GM23248 (cell line): ENCODE measurements around the gene FARP1. TPM values are rescaled to one million over a fixed set of nuclear protein-coding genes. Genes with fewer than 3 reads are reported as not detected.

ENCODE experiments used
- DNase-seq: peaks from one replicate; pipeline ENCODE4 v3.0.0-alpha.2; 2015
- H2AFZ ChIP-seq: fragments of 200-600 bp; sonication (generic); 2 replicates; pipeline ENCODE4 v1.6.1; 2016; ENCODE audit warnings: antibody characterized with exemption
- H3F3A ChIP-seq: fragments of 200-600 bp; sonication (generic); 2 replicates; pipeline ENCODE4 v1.6.1; 2016; ENCODE audit warnings: mild to moderate bottlenecking, antibody characterized with exemption, mixed run types; ENCODE audit not compliant: insufficient read depth
- H3K27ac ChIP-seq: fragments of 200-600 bp; sonication (generic); 2 replicates; pipeline ENCODE4 v1.5.1; 2016; ENCODE audit warnings: mild to moderate bottlenecking
- H3K27me3 ChIP-seq: fragments of 200-600 bp; sonication (generic); replicated peaks from 2 replicates; pipeline ENCODE4 v1.6.1; 2016; ENCODE audit warnings: mild to moderate bottlenecking; ENCODE audit not compliant: insufficient read depth
- H3K36me3 ChIP-seq: fragments of 200-600 bp; sonication (generic); 2 replicates; pipeline ENCODE4 v1.6.1; 2016; ENCODE audit warnings: low read depth, mild to moderate bottlenecking
- H3K4me1 ChIP-seq: fragments of 200-600 bp; sonication (generic); 2 replicates; pipeline ENCODE4 v1.6.1; 2016; ENCODE audit warnings: mild to moderate bottlenecking; ENCODE audit not compliant: insufficient read depth
- H3K4me2 ChIP-seq: fragments of 200-600 bp; sonication (generic); one replicate; pipeline ENCODE4 v1.6.1; 2016; ENCODE audit warnings: mild to moderate bottlenecking; ENCODE audit not compliant: unreplicated experiment
- H3K4me3 ChIP-seq: fragments of 200-600 bp; sonication (generic); 2 replicates; pipeline ENCODE4 v1.5.1; 2016; ENCODE audit warnings: mild to moderate bottlenecking
- H3K79me2 ChIP-seq: fragments of 200-600 bp; sonication (generic); 2 replicates; pipeline ENCODE4 v1.6.1; 2016; ENCODE audit warnings: mild to moderate bottlenecking; ENCODE audit not compliant: insufficient read depth
- H3K9ac ChIP-seq: fragments of 200-600 bp; sonication (generic); 2 replicates; pipeline ENCODE4 v1.6.1; 2016; ENCODE audit warnings: mild to moderate bottlenecking
- H3K9me2 ChIP-seq: fragments of 200-600 bp; sonication (generic); 2 replicates; pipeline ENCODE4 v1.6.1; 2016; ENCODE audit warnings: mixed run types, mild to moderate bottlenecking, moderate library complexity; ENCODE audit not compliant: insufficient read depth
- H3K9me3 ChIP-seq: fragments of 200-600 bp; sonication (generic); one replicate; pipeline ENCODE4 v1.6.1; 2017; ENCODE audit warnings: low read depth
- H4K20me1 ChIP-seq: fragments of 200-600 bp; sonication (generic); 2 replicates; pipeline ENCODE4 v1.6.0; 2016; ENCODE audit not compliant: insufficient read depth
- EZH2 ChIP-seq: fragments of 200-600 bp; sonication (generic); IDR thresholded peaks from 2 replicates; pipeline ENCODE4 v1.6.1; 2018; ENCODE audit warnings: antibody characterized with exemption, mild to moderate bottlenecking; ENCODE audit not compliant: insufficient read depth, poor library complexity, severe bottlenecking
- EZH2phosphoT487 ChIP-seq: fragments of 200-600 bp; sonication (generic); IDR thresholded peaks from 2 replicates; pipeline ENCODE4 v1.6.1; 2018; ENCODE audit warnings: antibody characterized with exemption, moderate library complexity, mild to moderate bottlenecking, low read depth; ENCODE audit not compliant: insufficient read depth
- WGBS, 2 experiments: methylation state at CpG; one replicate each; pipeline ENCODE4 v1.1.6; 2015 to 2017; ENCODE audit warnings: low lambda C conversion rate in 2 of 2, low coverage in 1 of 2; ENCODE audit errors: missing lambda C conversion rate in 2 of 2; 5-methylcytosine and 5-hydroxymethylcytosine counted together
- in situ Hi-C: fragments of 300-500 bp; cut with MboI; formaldehyde crosslinking; loops from 2 replicates; pipeline ENCODE4 v1.15.0; 2020
- polyA plus RNA-seq: library from polyadenylated mRNA; unstranded; fragments of >200 nt; fragmentation: Nextera tagmentation; extraction: Ambion mirVana; gene quantifications from 2 replicates; pipeline ENCODE4 v1.2.1, GENCODE V29; 2016
- total RNA-seq: library from RNA; depleted of rRNA; stranded (reverse); fragments of >200 nt; shearing (Covaris generic); gene quantifications from 2 replicates; pipeline ENCODE4 v1.2.3, GENCODE V29; 2014

Gene FARP1
- total and polyA plus RNA-seq, 2 experiments from 2014 or later, result 53.7 to 56.6 TPM

- TF ChIP-seq EZH2phosphoT487 (no peak), EZH2 (no peak)
- no peaks in the 10 kb centered on the region for H3F3A ChIP-seq
- no peaks in the 10 kb centered on the region for H3K9me2 ChIP-seq
- 0 out of 2 replicates have a peak, but pooled peaks cover 7% of the 10 kb centered on the region for H4K20me1 ChIP-seq
- H3K4me2 ChIP-seq, result no peak overlapping the region
- no peak overlapping the region for H3K4me3 ChIP-seq
- no peaks in the 10 kb centered on the region for H3K27me3 ChIP-seq
- no peak for DNase-seq
- H3K9me3 ChIP-seq, result no peaks in the 10 kb centered on the region
- no peak overlapping the region for H3K9ac ChIP-seq
- no peaks in the 10 kb centered on the region for H3K4me1 ChIP-seq
- in situ Hi-C loops, result no loop called here
- peaks cover 100% of the 10 kb centered on the region for H3K79me2 ChIP-seq
- no peak overlapping the region for H2AFZ ChIP-seq
- no peaks in the 10 kb centered on the region for H3K36me3 ChIP-seq
- no peak overlapping the region for H3K27ac ChIP-seq
- WGBS, 2 experiments, result 85% methylated on average over 4 of the region's 4 CpGs
Measured at GRCh38 chr13:98182153-98182552, 39.3 kb downstream of the FARP1 start.

DNA sequence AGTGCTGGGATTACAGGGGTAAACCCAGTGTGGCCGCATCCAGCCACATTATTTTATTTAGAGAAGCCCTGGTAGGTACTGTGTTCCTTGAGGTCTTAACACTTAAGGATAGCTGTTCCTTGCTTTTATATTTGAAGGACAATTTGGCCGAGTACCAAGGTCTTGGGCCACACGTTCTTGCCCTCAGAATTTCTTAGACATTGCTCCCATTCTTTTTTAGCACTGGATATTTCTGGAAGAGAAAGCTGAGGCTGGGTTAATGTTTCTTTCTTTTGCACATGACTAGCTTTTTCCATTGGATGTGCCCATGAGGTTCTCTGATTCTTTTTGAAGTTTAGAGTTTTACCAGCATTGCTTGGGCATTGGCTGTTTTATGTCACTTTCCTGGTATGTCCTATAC lies 39.7 kb downstream of the FARP1 start:
- Histone ChIP-seq H2AFZ (no peak overlapping the region), H3K27me3 (no peaks in the 10 kb centered on the region), H3F3A (no peaks in the 10 kb centered on the region), H3K4me2 (no peak overlapping the region), H3K36me3 (no peaks in the 10 kb centered on the region), H3K4me1 (no peaks in the 10 kb centered on the region), H3K27ac (no peak overlapping the region), H3K79me2 (peaks cover 100% of the 10 kb centered on the region), H4K20me1 (0 out of 2 replicates have a peak, but pooled peaks cover 7% of the 10 kb centered on the region), H3K9me3 (no peaks in the 10 kb centered on the region), H3K9me2 (no peaks in the 10 kb centered on the region), H3K4me3 (no peak overlapping the region), H3K9ac (no peak overlapping the region)
- DNase-seq, result peak; percentile 6
- 56 to 64% methylated on average over 3 of the region's 3 CpGs for WGBS, 2 experiments
- in situ Hi-C loops, result no loop called here
- TF ChIP-seq EZH2phosphoT487 (no peak), EZH2 (no peak)

GRCh38 chr13:98184792-98185191 lies 41.9 kb downstream of the FARP1 start:
- Histone ChIP-seq H3K4me1 (peaks cover under 1% of the 10 kb centered on the region; the same call in 1 of the 2 replicates), H3K79me2 (peaks cover 100% of the 10 kb centered on the region), H2AFZ (no peak overlapping the region), H3K4me3 (no peak overlapping the region), H3K9me3 (no peaks in the 10 kb centered on the region), H3K27me3 (no peaks in the 10 kb centered on the region), H4K20me1 (0 out of 2 replicates have a peak, but pooled peaks cover 7% of the 10 kb centered on the region), H3F3A (no peaks in the 10 kb centered on the region), H3K4me2 (no peak overlapping the region), H3K36me3 (no peaks in the 10 kb centered on the region), H3K9me2 (no peaks in the 10 kb centered on the region), H3K27ac (peak overlapping the region; percentile 31; the same call in 1 of the 2 replicates), H3K9ac (no peak overlapping the region)
- TF ChIP-seq EZH2 (no peak), EZH2phosphoT487 (no peak)
- in situ Hi-C loops, result no loop called here
- peak; percentile 70 for DNase-seq
- 21 to 30% methylated on average over 1 of the region's 1 CpG for WGBS, 2 experiments

DNA sequence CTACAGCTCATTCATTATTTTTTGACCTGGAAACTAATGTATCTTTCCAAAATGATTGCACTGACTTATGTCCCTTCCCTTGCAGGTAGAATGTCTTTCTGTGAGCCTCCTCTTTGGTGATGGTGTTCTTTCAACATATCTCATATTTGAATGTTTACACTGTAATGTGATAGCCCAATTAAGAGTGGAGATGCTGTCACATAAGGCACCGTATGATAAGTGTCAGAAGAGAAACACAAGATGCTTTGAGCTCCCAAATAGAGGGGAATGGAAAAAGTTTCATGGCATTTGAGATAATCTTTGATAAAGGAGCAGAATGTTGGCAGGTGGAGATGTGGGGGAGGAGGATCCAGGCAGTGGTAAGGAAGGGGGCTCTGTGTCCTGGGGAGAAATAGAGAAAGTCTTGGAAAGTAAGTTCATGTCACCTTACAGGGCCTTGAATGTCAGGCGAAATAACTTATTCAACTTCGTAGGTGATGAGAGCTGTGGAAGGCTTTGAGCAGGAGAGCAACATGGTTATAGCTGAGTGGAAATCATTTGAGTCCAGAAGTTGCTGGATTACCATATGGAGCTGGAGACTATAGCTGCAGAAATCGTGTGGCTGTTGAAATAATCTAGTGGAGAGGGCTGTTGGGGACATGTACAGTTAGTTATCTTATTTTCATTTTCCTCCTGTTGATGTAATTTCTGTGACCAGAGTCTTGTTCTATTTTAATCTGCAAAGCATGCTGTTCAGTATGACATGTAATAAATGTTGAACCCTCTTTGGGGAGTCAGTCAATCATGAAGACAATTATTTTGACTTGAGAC lies 44.5 kb downstream of the FARP1 start:
- TF ChIP-seq EZH2phosphoT487 (no peak), EZH2 (no peak)
- Histone ChIP-seq H3K36me3 (no peaks in the 10 kb centered on the region), H2AFZ (no peak overlapping the region)

More for the DNA sequence above, 44.5 kb downstream of the FARP1 start:
- Histone ChIP-seq H3F3A (no peaks in the 10 kb centered on the region), H3K9me2 (no peaks in the 10 kb centered on the region), H3K4me3 (no peak overlapping the region), H4K20me1 (0 out of 2 replicates have a peak, but pooled peaks cover 7% of the 10 kb centered on the region), H3K27ac (no peak overlapping the region), H3K9ac (no peak overlapping the region), H3K9me3 (no peaks in the 10 kb centered on the region), H3K79me2 (peaks cover 100% of the 10 kb centered on the region), H3K4me2 (no peak overlapping the region), H3K4me1 (peaks cover 6% of the 10 kb centered on the region; the same call in 1 of the 2 replicates), H3K27me3 (no peaks in the 10 kb centered on the region)
- 59 to 65% methylated on average over 4 of the region's 4 CpGs for WGBS, 2 experiments
- in situ Hi-C loops, result no loop called here
- DNase-seq, result no peak
